Measurements from ENCODE around the gene MYLK4. TPM values are rescaled to one million over a fixed set of nuclear protein-coding genes. Genes with fewer than 3 reads are reported as not detected.

MYLK4 gene
- total RNA-seq, 1 donor from 2014 or later = 1.1 TPM

GRCh38 chr6:2687456-2687855, 63.3 kb downstream of the MYLK4 start:
- no peak for DNase-seq (ENCODE audit: low spot score)
- peak overlapping the region; percentile 60 for H3K27ac Mint-ChIP-seq (ENCODE audit: unreplicated experiment)
- H3K9me3 Mint-ChIP-seq (ENCODE audit: low read depth) = no peaks in the 10 kb centered on the region
- TF ChIP-seq CTCF (IDR thresholded peaks at IDR 0.05) = no peak
- no peaks in the 10 kb centered on the region for H3K27me3 Mint-ChIP-seq (ENCODE audit: low read depth)
- peaks cover 16% of the 10 kb centered on the region for H3K4me1 Mint-ChIP-seq (ENCODE audit: low read depth)
- H3K36me3 Mint-ChIP-seq (ENCODE audit: low read depth) = no peaks in the 10 kb centered on the region
- no peak overlapping the region for H3K4me3 Mint-ChIP-seq (ENCODE audit: unreplicated experiment)

GRCh38 chr6:2686515-2686914, 64.2 kb downstream of the MYLK4 start:
- Mint-ChIP-seq H3K27ac (ENCODE audit: unreplicated experiment) (no peak overlapping the region), H3K4me1 (ENCODE audit: low read depth) (peaks cover 16% of the 10 kb centered on the region), H3K4me3 (ENCODE audit: unreplicated experiment) (no peak overlapping the region), H3K9me3 (ENCODE audit: low read depth) (no peaks in the 10 kb centered on the region), H3K27me3 (ENCODE audit: low read depth) (no peaks in the 10 kb centered on the region), H3K36me3 (ENCODE audit: low read depth) (no peaks in the 10 kb centered on the region)
- TF ChIP-seq CTCF (IDR thresholded peaks at IDR 0.05) = no peak
- DNase-seq (ENCODE audit: low spot score) = no peak

- Mint-ChIP-seq H3K4me3 (ENCODE audit: unreplicated experiment) (no peak overlapping the region), H3K36me3 (ENCODE audit: low read depth) (no peaks in the 10 kb centered on the region), H3K9me3 (ENCODE audit: low read depth) (no peaks in the 10 kb centered on the region), H3K4me1 (ENCODE audit: low read depth) (peaks cover 16% of the 10 kb centered on the region), H3K27ac (ENCODE audit: unreplicated experiment) (no peak overlapping the region), H3K27me3 (ENCODE audit: low read depth) (no peaks in the 10 kb centered on the region)
- no peak for DNase-seq (ENCODE audit: low spot score)
- TF ChIP-seq CTCF (IDR thresholded peaks at IDR 0.05) = no peak
These were observed 65.7 kb downstream of the MYLK4 start for GRCh38 chr6:2684766-2685754.

- Mint-ChIP-seq H3K27ac (ENCODE audit: unreplicated experiment) (no peak overlapping the region), H3K27me3 (ENCODE audit: low read depth) (no peaks in the 10 kb centered on the region)
- no peak for DNase-seq (ENCODE audit: low spot score)
These were observed 66.5 kb downstream of the MYLK4 start for GRCh38 chr6:2684103-2684749.

More at GRCh38 chr6:2684103-2684749, 66.5 kb downstream of the MYLK4 start:
- H3K4me1 Mint-ChIP-seq (ENCODE audit: low read depth) = peaks cover 16% of the 10 kb centered on the region
- no peak for TF ChIP-seq CTCF (IDR thresholded peaks at IDR 0.05)
- H3K4me3 Mint-ChIP-seq (ENCODE audit: unreplicated experiment) = no peak overlapping the region
- no peaks in the 10 kb centered on the region for H3K36me3 Mint-ChIP-seq (ENCODE audit: low read depth)
- H3K9me3 Mint-ChIP-seq (ENCODE audit: low read depth) = no peaks in the 10 kb centered on the region

Measured in chondrocyte (in vitro differentiated cells).